GM23338 (cell line): ENCODE results near the gene TRAPPC12.

Experiments used
- EZH2 ChIP-seq: fragments of 200-600 bp; sonication (generic); IDR thresholded peaks from one replicate; pipeline ENCODE4 v1.8.0; 2017; ENCODE audit warnings: antibody characterized with exemption, mild to moderate bottlenecking, low read depth; ENCODE audit not compliant: unreplicated experiment
- EZH2phosphoT487 ChIP-seq: fragments of 200-600 bp; sonication (generic); IDR thresholded peaks from one replicate; pipeline ENCODE4 v1.8.1; 2018; ENCODE audit warnings: antibody characterized with exemption; ENCODE audit not compliant: unreplicated experiment
- POLR2AphosphoS5 ChIP-seq: IDR thresholded peaks from 2 replicates; pipeline ENCODE4 v1.6.1; 2016; ENCODE audit warnings: antibody characterized with exemption, low read depth
- TF ChIP-seq, protein P1 (sequence below), 2 experiments: fragments of 200-600 bp in 1 of 2; sonication (generic) in 1 of 2; conservative IDR thresholded peaks; 2 replicates each; pipeline versions ENCODE4 v1.5.1 to v1.6.1; 2016 to 2017; ENCODE audit warnings: antibody characterized with exemption in 2 of 2, low read depth in 2 of 2, mild to moderate bottlenecking in 2 of 2, moderate library complexity in 1 of 2

DNA sequence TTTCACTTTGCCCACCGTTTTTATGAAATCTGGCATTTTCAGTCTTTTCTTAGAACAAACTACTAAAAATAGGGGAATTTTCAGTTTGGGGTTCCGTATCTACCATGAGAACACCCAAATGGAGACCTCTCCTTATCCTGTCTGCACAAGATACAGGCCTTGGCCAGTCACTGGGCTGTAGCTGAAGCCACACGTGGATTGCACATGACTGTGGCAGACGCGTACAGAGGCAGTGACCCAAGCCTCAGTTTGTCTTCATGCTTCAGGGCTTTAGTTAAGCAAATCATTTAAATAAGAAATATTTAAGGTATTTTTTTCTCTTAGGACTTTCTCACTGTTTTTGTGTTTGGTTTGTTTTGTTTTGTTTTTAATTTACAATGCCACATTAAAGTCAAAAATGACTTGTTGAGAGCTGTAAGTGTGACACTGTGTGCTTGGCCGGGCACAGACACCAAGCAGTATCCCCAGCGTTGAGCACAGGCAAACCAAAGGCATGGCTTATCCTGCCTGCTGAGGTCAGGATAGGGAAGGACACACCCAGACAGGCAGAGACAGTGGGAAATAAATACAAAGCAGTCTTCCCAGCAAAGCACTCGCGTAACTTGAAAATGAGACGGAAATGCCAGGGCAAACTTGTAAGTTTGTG is 53.3 kb downstream of the TRAPPC12 start:
- TF ChIP-seq EZH2phosphoT487 (no peak), EZH2 (no peak), POLR2AphosphoS5 (no peak)
- TF ChIP-seq, protein P1, sequence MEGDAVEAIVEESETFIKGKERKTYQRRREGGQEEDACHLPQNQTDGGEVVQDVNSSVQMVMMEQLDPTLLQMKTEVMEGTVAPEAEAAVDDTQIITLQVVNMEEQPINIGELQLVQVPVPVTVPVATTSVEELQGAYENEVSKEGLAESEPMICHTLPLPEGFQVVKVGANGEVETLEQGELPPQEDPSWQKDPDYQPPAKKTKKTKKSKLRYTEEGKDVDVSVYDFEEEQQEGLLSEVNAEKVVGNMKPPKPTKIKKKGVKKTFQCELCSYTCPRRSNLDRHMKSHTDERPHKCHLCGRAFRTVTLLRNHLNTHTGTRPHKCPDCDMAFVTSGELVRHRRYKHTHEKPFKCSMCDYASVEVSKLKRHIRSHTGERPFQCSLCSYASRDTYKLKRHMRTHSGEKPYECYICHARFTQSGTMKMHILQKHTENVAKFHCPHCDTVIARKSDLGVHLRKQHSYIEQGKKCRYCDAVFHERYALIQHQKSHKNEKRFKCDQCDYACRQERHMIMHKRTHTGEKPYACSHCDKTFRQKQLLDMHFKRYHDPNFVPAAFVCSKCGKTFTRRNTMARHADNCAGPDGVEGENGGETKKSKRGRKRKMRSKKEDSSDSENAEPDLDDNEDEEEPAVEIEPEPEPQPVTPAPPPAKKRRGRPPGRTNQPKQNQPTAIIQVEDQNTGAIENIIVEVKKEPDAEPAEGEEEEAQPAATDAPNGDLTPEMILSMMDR (conservative IDR thresholded peaks at IDR 0.05; ENCODE audit: low read depth in 2 of 2): no peak
